GM18498 (cell line): Measurements from ENCODE around the gene APOA5.

ENCODE experiments used
- ATAC-seq: cut with Tn5 transposase; IDR thresholded peaks from one replicate; pipeline ENCODE4 v1.9.1; 2021; ENCODE audit warnings: mild to moderate bottlenecking, moderate library complexity; ENCODE audit not compliant: unreplicated experiment

The APOA5 gene

GRCh38 chr11:116828632-116829524, 37.2 kb upstream of the APOA5 start:
- no peak for ATAC-seq

DNA sequence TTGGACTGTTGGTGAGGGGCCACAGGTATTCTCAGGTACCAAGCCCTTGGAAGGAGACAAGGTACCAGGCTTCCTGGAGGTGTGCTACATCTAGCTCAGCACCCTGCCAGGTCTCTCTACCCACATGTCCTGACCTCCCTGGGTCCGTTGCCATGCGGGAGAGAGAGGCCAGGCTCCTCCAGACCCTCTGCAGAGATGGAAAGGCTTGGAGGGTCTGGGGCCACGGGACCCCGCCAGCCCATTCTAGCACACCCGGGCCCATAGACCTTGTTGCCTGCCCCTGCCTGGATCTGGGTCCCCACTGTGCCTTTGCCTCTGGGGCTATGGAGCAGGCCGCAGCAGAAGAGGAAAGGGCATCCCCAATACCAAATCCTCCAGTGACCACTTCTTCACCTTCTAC, 35.8 kb upstream of the APOA5 start:
- ATAC-seq: no peak

GRCh38 chr11:116826751-116827431, 35.2 kb upstream of the APOA5 start:
- ATAC-seq: no peak

- ATAC-seq: no peak
Measured at GRCh38 chr11:116825854-116826750, 34.4 kb upstream of the APOA5 start.

GRCh38 chr11:116825434-116825833, 33.8 kb upstream of the APOA5 start:
- no peak for ATAC-seq

GRCh38 chr11:116823031-116823843, 31.6 kb upstream of the APOA5 start, which contains the start of gene APOA4:
Gene APOA4 (minus strand): TSS chr11:116823304. CDS start chr11:116823191, 113 bp downstream.
- ATAC-seq: no peak

- no peak for ATAC-seq
Measured at GRCh38 chr11:116822575-116822974, 30.9 kb upstream of the APOA5 start.

DNA sequence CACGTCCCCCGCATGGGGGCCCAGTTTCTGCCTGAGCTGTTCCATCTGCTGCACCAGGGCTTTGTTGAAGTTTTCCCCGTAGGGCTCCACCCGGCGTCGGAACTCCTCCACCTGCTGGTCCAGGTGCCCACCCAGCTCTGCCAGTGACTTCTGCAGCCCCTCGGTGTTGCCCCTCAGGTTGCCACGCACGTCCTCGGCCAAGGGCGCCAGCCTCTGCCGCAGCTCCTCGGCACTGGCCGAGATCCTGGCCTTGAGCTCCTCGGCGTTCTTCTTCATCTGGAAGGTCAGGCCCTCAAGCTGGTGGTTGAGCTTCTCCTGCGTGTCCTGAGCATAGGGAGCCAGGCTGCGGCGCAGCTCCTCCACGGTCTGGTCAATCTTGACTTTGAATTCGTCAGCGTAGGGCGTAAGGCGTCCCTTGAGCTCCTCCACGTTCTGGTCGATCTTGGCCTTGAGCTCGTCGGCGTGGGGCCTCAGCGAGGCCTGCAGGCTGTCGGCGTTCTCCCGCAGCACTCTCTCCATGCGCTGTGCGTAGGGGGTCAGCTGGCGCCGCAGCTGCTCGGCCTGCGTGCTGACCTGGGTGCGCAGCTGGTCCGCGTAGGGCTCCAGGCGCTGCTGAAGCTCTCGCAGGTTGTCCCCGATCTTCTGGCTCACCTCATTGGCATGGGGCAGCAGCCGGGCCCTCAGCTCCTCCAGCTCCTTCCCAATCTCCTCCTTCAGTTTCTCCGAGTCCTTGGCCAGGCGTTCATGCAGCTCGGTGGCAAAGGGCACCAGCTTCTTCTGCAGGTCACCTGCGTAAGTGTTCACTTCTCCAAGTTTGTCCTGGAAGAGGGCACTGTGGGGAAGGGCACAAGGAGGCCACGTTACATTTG, 29.6 kb upstream of the APOA5 start:
- no peak for ATAC-seq

- no peak for ATAC-seq
Measured at GRCh38 chr11:116819049-116819448, 27.4 kb upstream of the APOA5 start.

- ATAC-seq: no peak
Measured at GRCh38 chr11:116814502-116814901, 22.8 kb upstream of the APOA5 start.

DNA sequence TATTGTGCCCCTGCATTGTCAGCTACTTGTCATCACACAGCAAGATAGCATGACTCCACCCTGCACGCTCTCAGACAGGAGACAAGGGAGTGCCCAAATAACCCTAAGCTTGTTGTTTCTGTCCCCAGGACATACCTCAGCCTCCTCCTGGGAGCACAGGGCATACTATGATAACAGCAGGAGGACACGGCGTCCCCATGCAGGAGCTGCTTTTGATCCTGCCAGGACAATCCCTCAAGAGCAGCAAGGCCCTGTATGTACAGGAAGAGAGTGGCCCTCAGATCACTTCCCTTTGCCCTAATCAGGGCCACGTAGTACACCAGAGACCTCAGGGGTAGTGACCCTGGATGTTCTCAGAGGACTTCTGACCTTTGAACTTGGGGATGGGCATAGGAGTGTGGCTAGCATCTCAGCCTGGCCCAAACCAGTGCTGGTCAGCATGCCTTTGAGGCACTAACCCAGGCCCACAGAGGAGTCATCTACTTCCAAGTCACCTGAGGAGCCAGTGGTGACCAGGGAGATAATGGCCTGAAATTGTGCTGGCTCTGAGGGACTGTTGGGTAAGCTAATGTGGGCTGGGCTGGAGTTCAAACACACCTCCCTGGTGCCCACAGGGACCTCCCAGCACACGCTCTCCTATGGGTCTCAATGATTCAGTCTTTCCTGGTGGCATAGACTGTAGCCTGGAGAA, 22.2 kb upstream of the APOA5 start:
- ATAC-seq: no peak

- no peak for ATAC-seq
Measured at GRCh38 chr11:116813170-116813569, 21.5 kb upstream of the APOA5 start.

GRCh38 chr11:116812109-116812508, 20.4 kb upstream of the APOA5 start:
- ATAC-seq: no peak

- ATAC-seq: no peak
Measured at GRCh38 chr11:116811194-116811593, 19.5 kb upstream of the APOA5 start.

DNA sequence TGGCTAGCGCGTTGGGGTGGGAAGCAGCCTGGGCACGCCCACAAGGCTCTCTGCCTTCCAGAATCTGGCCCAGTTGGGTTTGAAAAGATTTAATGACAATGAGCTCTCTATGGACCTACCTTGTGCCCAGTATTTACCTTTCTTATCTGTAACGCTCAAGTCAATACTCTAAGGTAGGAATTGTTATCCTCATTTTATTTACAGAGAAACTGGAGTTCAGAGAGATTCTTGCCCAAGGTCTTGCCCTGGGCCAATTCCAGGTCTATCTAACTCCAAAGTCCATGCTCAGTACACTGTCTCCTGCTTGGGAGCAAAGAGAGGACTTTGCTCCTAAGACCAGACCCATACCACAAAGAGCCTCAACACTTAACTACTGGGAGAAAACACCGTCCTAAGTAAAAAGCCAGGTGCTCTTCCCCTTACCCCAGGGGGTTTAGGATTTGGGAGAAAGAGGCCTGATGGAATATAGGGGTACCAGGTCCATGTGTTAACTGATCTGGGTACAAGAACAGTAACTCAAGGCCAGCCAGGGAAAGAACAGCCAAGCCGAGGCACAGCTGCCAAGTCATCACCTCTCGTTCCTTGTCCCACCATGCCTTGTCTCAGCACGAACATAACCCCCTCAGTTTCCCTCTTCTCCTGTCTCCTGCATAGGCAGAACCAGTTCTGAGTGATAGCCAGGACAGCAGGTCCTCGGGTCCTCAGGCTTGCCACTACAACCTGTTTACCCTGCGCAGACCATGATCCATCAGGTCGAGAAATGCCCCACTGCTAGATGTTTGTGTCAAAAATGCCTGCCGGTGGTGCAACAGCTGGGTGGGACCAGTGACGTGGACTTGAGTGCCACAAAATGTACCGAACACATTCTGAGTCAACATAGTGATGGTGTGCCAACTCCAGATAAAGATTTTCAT, 16.8 kb upstream of the APOA5 start:
- no peak for ATAC-seq

DNA sequence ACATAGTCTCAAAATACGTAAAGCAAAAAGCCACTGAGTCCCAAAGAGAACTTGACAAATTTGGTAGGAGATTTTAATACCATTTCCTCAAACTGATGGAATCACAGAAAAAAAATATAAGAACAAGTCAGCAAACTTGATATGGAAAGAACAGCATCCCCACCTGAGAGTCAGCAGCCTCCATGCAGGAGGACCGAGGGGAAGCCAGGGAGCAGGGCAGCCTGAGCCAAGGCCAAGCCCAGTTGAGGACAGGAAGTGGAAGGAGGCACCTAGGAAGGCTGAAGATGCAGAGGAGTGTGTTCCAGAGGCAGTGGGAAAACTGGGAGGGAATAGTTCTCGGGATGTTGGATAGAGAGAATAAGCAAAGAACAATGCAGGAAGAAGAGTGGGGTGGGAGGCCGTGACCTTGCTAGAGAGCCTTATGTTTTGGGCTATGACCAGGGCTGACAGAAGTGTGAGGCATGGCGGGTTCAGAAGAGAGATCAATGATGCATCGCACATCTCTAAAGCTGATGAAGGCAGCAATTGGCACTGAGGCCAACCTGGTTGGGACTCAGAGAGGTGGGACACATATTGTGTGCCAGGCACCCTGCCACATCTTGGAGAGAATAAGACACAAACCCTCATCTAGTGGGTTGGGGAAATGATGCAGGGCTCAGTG, 16.1 kb upstream of the APOA5 start:
- ATAC-seq: no peak

DNA sequence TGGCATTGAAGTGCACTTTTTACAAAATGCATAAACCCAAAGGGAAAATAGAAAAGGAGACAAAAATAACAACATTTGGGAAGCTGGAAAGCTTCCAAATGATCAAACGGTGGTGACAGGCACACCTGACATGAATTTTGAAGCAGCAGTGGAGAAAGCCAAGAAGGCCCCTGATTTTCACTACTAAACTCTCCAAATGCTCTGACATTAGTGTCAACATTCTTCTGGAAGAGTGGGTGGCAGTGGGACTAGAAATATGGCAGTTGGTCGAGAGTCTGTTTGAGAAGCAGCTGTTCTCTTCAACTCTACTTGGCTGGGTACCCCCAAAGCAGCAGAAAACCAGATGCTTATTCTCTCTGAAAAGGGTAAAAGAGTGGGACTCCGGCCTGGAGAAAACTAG, 12.3 kb upstream of the APOA5 start:
- ATAC-seq: no peak
